ENCODE results near the gene UBL7.

DNA sequence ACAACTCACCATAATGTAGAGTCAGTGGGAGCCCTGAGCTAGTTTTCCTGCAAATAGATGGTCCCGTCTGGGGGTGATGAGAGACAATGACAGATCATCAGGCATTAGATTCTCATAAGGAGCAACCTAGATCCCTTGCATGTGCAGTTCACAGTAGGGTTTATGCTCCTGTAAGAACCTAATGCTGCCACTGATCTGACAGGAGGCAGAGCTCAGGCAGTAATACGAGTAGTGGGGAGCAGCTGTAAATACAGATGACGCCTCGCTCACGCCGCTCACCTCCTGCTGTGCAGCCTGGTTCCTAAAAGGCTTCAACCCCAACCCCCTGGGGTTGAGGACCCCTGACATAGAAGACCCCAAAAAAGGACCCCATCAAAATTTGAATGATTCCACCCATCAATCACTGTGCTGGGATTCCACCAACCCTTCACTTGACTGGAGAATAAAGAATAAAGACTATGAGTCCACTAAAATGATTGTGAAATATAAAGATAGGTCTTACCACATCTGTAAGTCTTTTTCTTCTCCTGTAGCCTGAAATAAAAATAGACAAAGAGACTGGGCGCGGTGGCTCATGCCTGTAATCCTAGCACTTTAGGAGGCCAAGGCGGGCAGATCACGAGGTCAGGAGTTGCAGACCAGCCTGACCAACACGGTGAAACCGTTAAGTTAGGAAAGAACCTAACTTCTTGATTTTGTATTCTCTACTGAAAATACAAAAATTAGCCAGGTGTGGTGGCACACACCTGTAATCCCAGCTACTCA lies 9.9 kb upstream of the UBL7 start:
- TF ChIP-seq, protein P1, sequence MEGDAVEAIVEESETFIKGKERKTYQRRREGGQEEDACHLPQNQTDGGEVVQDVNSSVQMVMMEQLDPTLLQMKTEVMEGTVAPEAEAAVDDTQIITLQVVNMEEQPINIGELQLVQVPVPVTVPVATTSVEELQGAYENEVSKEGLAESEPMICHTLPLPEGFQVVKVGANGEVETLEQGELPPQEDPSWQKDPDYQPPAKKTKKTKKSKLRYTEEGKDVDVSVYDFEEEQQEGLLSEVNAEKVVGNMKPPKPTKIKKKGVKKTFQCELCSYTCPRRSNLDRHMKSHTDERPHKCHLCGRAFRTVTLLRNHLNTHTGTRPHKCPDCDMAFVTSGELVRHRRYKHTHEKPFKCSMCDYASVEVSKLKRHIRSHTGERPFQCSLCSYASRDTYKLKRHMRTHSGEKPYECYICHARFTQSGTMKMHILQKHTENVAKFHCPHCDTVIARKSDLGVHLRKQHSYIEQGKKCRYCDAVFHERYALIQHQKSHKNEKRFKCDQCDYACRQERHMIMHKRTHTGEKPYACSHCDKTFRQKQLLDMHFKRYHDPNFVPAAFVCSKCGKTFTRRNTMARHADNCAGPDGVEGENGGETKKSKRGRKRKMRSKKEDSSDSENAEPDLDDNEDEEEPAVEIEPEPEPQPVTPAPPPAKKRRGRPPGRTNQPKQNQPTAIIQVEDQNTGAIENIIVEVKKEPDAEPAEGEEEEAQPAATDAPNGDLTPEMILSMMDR (IDR thresholded peaks at IDR 0.05; ENCODE audit: low read length) = no peak
- no peak for TF ChIP-seq EZH2 (IDR thresholded peaks at IDR 0.05; ENCODE audit: borderline replicate concordance, low read length)

Measured in OCI-LY1 (cell line).